GM21825 (cell line): ENCODE results near the gene SPAG16.
"Not testable (repeated sequence)": the region's sequence is repeated elsewhere in the genome, so short reads cannot be mapped to it uniquely, and the experiment has no call there.

Experiments used
- ATAC-seq: cut with Tn5 transposase; IDR thresholded peaks from one replicate; pipeline ENCODE4 v1.9.1; 2021; ENCODE audit warnings: mild to moderate bottlenecking, moderate library complexity; ENCODE audit not compliant: unreplicated experiment

SPAG16 gene

GRCh38 chr2:214062279-214062678 lies 778.0 kb downstream of the SPAG16 start:
- ATAC-seq: not testable (repeated sequence)

GRCh38 chr2:214064471-214064870 lies 780.2 kb downstream of the SPAG16 start:
- ATAC-seq: no peak

- ATAC-seq: no peak
Observed at GRCh38 chr2:214066862-214067261, 782.6 kb downstream of the SPAG16 start.

DNA sequence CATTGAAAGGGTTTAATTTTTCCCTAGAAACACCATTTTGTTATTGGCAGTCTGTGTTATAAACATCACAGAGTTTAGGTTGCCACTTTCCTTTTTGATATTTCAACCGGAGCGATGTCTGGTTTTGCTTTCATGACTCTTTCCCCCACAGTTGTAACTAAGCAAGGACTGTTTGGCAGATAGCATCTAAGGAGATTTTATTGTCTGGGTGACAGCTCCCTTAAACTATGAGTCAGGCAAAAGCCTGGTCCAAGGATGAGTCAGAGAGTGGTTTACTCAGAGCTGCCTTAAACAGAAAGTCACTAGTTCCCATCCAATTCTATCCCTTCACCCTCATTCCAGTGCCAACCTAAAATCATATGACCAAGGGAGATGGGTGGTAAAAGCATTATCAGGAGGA lies 785.0 kb downstream of the SPAG16 start:
- ATAC-seq: no peak

GRCh38 chr2:214075456-214075855 lies 791.2 kb downstream of the SPAG16 start:
- no peak for ATAC-seq

- no peak for ATAC-seq
Observed at GRCh38 chr2:214076527-214076926, 792.3 kb downstream of the SPAG16 start.

- ATAC-seq: no peak
Observed at GRCh38 chr2:214077727-214078126, 793.5 kb downstream of the SPAG16 start.

DNA sequence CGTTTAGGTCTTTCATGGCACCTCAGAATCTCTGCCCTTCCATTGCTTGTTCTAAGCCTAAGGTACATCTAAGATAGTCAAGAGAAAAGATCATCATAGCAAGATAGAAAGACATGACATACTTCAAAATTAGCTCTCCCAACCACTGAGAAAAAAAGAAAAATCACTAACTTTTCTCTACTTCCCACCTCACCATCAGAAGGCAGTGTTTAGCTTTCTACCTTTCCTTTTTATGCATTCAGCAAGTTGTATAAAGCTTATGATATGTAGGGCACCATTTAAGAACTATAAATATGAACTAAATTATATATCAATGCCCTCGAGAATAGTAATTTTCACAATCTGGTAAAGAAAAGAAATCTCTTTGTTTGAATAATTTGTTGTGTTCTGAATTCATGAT lies 794.8 kb downstream of the SPAG16 start:
- no peak for ATAC-seq

GRCh38 chr2:214088536-214088935 lies 804.3 kb downstream of the SPAG16 start:
- no peak for ATAC-seq

GRCh38 chr2:214096208-214096715 lies 812.0 kb downstream of the SPAG16 start:
- no peak for ATAC-seq

DNA sequence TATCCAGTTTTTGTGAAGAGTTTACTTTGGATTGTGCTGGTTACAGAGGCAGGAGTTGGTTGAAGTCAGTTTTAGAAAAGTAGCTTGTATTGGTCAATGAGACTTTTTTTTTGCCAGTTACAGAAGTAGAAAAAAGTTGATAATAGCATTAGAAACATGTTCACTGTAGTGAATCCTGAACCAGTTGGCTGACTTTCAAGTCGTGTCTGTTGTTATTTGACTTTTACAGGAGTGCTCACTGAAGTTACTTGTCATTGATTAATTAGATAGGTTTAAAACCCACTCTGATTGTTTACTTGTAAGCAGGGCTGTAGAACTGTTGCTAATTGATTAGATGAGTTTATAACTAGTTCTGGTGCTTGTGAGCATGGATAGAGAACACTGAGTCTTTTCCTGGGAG lies 814.5 kb downstream of the SPAG16 start:
- no peak for ATAC-seq

DNA sequence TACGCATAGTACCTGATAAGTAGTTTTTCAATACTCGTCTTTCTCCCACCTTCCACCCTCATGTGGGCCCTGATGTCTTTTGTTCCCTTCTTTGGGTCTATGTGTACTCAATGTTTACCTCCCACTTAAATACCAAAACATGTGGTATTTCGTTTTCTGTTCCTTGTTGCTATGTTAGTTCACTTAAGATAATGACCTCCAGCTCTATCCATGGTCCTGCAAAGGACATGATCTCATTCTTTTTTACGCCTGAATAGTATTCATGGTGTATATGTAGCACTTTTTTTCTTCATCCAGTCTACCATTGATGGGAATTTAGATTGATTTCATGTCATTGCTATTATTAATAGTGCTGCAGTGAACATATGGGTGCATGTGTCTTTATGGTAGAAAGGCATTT lies 816.2 kb downstream of the SPAG16 start:
- ATAC-seq: no peak

- no peak for ATAC-seq
Observed at GRCh38 chr2:214103276-214104001, 819.2 kb downstream of the SPAG16 start.

- no peak for ATAC-seq
Observed at GRCh38 chr2:214104219-214104618, 820.0 kb downstream of the SPAG16 start.

DNA sequence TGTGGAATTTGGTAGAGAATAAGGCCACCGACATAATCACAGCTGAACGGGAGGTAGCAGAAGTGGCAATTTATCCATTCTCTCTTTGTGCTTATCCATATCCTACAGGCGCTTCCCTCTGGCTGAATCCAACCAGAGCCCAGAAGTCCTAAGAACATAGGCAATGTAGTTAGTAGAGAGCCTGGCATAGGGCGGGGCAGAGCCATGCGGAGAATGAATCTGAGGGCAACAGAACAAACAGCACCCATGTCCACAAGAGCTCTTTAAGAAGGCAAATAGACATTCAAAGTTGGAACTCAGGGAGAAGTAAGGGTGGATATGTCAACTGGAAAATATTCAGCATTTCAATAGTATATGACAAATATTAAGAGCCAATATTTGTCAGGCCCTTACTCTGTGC lies 820.7 kb downstream of the SPAG16 start:
- no peak for ATAC-seq

DNA sequence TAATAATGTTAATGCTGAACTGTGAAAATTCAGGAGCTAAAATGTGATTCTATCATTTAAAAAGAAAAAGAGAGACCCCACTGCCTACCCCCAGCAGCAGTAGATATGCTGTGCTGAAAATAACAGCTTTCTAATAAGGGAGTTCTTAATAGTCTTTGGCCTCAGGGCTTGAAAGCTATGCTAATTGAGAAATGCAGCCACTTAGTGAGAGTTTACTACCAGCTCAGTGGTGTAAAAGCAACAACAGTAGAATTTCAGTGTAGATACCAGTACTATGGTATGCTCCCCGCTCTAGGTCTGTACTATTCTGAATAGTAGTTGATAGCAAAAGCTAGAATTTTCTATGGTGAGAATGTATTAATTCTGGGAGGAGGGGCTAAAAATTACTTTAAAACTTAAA lies 823.5 kb downstream of the SPAG16 start:
- ATAC-seq: no peak

- no peak for ATAC-seq
Observed at GRCh38 chr2:214108598-214108997, 824.3 kb downstream of the SPAG16 start.

DNA sequence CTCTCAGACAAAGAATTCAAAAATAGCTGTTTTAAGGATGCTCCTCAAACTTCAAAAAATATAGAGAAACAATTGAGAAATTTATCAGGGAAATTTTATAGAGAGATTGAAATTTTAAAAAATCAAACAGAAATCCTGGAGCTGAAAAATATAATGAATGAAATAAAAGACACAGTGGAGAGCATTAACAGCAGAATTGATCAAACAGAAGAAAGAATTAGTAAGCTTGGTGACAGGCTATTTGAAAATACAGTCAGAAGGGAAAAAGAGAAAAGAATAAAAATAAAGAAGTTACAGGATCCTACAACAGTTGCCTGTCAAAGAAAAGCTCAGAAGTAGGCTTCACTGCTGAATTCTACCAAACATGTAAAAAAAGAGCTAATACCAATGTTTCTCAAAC lies 832.8 kb downstream of the SPAG16 start:
- no peak for ATAC-seq

- ATAC-seq: no peak
Observed at GRCh38 chr2:214126135-214126534, 841.9 kb downstream of the SPAG16 start.

- ATAC-seq: no peak
Observed at GRCh38 chr2:214127170-214127569, 842.9 kb downstream of the SPAG16 start.

DNA sequence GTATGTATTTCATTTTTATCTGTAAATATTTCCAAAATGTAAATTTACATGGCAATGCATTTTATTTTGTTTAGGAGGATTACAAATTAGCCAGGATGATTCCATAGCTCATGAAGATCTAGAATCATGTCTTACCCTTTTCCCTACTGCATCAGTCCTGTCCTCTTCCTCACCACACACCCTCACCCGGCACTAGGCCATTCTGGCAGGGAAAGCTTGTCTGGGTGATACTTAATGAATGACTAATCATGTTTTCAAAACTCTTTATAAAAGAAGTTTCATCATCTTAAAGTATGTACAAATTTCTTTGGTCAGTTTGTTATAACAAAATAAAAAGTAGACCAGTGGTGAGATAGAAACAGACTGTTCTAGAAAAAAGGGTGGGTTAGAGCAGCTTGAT lies 843.3 kb downstream of the SPAG16 start:
- ATAC-seq: no peak

DNA sequence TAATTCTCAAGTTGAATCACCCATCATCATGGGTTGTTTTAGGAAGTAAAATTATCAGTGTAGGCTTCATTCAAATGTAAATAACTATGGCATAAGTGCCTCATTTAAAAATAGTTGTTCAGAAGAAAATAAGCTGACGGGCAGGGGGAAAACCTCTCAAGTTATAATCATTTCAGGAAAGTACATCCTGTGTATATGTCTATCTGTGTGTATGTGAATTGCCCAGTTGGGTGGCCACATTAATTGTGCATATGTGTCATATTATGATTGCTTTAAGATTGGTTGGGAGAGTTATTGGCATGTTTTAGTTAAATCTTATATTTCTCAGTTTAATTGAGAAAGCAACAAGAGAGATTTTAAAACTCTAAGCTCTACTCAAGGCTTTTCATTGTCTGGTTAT lies 843.8 kb downstream of the SPAG16 start:
- no peak for ATAC-seq

DNA sequence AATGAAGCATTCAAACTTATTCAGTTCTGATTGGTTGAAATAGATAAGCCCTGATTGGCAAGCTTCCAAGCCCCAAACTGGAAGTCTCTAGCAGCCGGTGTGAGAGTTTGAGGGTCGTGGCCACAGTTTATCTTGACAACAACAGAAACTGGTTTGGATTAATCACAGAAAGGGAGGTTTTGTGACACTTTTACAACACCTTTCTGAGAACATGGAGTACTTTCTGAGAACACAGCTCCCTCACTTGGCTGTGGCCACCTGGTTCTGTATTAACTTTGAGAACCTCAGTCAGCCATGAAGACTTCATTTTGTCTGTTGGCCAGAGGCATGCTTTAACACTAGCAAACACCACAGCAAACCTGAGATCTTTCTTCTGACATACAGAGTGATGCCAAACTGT lies 845.9 kb downstream of the SPAG16 start:
- no peak for ATAC-seq
